HG03095 (cell line): ENCODE results near the gene TMEM53.
"Not testable (repeated sequence)": the region's sequence is repeated elsewhere in the genome, so short reads cannot be mapped to it uniquely, and the experiment has no call there.

Experiments used
- ATAC-seq: cut with Tn5 transposase; IDR thresholded peaks from one replicate; pipeline ENCODE4 v1.9.1; 2021; ENCODE audit warnings: moderate library complexity; ENCODE audit not compliant: unreplicated experiment

TMEM53 gene

GRCh38 chr1:44673675-44674112 is 587 bp downstream of the TMEM53 start:
- ATAC-seq = peak; percentile 2

GRCh38 chr1:44672961-44673674 is 1.2 kb downstream of the TMEM53 start:
- ATAC-seq = no peak

DNA sequence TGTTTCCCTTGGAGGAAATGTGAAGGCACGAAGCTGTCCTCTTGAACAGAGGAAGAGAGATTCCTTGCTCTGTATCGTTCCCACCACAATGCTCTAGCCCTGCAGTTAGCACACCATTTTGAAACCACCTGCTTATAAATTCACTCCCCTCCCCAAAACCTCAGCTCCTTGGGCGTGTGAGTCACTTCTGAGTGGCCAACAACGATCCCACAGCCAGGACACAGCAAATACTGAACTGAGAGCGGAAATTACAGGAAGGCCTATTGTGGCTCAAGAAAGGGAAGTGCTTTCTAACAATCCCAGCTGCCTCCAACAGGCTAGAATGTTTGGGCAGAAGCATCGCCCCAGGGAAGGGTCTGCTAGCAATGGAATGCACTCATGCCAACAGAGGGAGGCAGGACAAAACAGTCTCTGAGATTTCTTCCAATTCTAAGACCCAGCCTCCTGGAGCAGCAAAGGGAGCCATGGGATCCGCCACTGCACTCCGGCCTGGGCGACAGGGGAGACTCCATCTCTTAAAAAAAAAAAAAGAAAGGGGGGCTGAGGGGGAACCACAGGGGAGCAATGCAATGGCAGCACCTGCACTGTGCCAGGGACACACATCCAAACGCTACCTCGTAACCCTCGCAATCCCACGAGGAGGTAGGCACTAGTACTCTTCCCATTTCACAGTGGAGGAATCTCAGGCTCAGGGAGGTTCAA is 1.9 kb downstream of the TMEM53 start:
- ATAC-seq = no peak

- no peak for ATAC-seq
Observed at GRCh38 chr1:44670751-44671640, 3.3 kb downstream of the TMEM53 start.

DNA sequence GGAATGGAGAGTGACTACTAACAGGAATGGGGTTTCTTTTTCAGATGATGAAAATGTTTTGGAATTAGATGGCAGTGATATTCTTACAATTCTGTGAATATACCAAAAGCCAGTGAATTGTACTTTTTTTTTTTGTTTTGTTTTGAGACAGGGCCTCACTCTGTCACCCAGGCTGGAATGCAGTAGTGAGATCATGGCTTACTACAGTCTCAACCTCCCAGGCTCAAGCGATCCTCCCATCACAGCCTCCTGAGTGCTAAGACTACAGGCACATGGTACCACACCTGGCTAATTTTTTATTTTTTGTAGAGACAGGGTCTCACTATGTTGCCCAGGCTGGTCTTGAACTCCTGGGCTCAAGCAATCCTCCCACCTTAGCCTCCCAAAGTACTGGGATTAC is 7.6 kb downstream of the TMEM53 start:
- not testable (repeated sequence) for ATAC-seq

DNA sequence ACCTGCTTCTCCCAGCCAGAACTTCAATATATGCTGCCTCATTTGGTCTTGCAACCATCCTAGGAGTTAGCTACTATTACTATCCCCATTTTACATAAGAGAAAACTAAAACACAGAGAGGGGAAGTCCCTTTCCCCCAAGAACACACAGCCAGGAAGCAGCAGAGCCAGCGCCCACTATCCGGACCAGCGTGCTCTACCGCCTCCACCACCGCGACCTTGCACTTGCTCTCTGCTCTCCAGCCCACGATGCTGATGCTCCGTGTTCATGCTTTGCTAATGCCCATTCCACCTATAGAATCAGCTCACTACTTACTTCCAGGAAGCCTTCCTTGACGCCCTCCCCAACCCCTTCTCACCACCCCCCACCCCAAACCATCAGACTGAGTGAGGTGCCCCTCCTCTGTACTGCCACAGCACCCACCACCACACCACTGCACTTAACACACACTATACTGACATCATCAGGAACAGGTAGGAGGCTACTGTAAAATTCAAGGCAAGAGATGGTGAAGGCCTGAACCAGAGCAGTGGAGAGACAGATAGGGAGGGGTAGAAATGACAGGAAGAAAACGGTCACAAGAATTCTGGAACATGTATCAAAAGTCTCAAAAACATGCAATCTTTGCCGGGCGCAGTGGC is 9.4 kb downstream of the TMEM53 start:
- no peak for ATAC-seq

DNA sequence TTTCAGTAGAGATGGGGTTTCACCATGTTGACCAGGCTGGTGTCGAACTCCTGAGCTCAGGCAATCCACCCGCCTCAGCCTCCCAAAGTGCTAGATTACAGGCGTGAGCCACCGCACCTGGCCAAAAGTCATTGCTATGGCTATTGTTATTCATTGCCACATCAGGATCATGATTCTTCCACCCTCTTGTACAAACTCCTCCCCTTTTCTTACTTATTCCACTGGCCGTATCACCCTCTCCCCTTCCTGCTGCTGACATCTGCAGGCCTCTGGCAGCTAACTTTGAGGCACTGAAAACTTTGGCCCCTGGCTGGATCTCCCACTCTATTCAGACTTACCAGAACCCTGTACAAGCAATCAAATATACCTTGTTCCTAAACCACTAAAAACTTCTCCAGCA is 10.9 kb downstream of the TMEM53 start:
- no peak for ATAC-seq

GRCh38 chr1:44662683-44663030 is 11.6 kb downstream of the TMEM53 start:
- no peak for ATAC-seq

GRCh38 chr1:44661781-44662682 is 12.2 kb downstream of the TMEM53 start:
- no peak for ATAC-seq

- ATAC-seq = no peak
Observed at GRCh38 chr1:44660176-44660575, 14.1 kb downstream of the TMEM53 start.

GRCh38 chr1:44659566-44659965 is 14.7 kb downstream of the TMEM53 start:
- ATAC-seq = no peak

DNA sequence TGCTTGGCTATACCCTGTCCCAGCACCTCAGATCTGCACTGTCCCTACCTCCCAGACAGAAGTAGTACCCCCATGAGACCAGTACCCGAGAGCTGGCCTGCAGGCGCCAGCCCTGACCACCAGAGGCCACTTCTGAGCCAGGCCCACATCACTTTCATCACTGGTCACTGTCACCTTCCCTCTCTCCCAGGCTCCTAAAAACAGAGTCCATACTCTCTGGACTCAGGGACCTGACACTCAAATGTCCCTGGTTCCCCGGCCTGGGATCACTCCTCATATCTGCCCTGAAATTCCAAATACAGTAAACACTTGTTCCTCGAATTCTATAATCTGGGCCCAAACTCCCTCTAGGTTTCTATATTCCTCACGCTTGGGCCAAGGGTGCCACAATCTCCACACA is 18.7 kb downstream of the TMEM53 start:
- no peak for ATAC-seq

DNA sequence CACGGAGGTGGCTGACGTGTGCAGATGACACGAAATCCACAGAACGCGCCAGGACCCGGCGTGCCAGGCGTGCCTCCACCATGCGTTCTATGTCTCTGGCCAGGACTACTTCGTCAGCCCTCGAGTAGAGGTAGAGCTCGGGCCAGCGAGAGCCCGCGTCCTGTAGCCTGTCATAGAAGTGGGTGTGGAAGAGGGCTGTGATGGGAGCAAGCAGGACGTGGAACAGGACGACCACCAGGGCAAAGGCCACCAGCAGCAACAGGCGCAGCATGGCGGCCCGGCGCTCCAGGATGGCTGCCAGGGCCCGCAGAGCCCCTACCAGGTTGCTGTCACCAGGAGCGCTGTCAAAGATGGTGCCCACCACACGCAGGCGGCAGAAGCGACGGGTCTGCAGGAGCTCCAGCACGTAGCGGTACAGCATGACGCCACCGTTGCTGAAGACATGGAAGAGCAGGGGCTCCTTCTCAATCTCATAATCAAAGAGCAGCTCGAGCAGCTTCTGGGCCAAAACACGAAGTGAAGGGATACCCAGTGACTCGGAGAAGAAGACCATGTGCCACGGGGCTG is 19.6 kb downstream of the TMEM53 start:
- ATAC-seq = no peak

DNA sequence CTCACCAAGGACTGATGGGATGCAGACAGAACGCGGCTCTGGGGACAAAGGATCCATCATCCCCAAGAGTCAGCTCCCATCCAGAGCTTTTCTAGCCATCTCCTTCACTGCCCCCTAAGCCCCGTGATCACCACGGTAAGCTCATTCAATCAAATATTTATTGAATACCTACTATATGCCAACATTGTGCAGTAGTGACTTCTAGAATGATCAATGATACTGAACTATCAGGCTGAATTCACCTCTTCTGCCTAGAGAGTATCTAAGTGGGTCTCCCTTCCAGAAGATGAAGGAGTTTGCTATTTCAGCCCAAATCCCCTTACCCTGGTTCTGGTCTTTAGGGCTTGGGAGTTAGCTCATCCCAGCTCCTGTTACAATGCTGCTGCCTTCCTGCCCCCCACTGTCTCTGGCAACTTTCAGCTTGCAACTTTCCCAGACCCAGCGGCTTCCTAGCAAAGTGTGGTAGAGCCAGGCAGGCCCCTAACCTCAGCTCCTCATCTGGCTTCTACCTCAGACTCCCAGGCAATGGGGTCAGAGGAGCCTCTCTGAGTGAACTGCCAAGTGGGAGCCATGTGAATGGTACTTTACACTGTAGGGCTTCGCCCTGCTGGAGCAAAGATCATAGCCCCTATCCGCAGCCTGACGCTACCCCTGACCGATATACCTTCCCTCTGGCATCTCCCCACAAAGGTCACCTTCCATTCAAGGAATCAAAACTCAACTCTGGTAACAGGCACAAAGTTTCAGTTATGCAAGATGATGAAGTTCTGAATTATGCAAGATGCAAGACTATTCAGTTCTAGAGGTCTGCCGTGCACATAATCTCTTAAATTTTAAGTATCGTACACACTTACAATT is 20.9 kb downstream of the TMEM53 start:
- ATAC-seq = no peak

DNA sequence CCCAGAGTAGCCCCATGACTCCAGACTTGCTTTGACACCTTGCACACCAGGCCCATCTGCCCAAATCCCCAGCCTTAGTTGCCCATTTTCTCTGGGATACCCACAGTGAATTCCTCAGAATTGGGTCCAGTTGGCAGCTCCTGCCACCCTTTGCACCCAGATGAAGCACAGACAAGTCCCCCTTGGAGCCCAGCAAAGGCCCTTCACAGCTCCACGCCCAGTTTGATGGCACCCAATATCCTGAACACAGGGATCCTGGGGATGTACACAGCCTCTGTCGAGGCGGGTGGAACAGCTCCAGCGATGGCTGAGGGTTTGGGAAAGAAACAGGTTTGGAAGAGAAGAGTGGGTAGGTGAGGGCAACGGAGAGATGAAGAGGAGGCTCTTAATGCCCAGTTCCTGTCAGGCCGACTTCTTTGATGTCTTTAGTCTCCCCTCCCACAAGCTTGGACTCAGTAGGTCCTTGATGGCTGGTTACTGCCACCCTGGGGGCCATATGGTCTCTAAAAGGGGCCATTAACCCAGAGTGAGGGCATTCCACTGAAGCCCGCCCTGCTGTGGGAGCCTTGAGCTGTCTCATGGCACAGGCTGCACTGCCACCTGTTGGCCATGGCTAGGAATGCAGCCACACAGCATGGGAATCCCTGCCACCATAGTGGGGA is 21.7 kb downstream of the TMEM53 start:
- ATAC-seq = no peak

- no peak for ATAC-seq
Observed at GRCh38 chr1:44651069-44651468, 23.2 kb downstream of the TMEM53 start.

GRCh38 chr1:44650159-44650831 is 24.0 kb downstream of the TMEM53 start:
- ATAC-seq = no peak

DNA sequence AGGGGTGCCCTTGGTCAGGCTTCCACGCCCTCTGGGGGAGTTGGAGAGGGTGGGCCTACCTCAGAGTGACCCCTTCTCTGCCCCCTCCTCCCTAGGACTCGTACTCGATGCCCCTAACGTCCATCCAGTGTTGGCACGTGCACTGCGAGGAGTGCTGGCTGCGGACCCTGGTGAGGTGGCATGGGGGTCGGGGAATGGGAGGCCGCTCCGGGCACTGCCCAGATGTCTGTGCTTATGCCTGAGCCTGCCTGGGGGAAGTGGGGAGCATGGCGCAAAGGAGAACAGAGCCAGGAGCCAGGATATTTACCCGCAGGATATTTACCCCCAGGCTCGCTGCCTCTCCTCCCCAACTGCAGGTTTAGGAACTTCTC is 24.5 kb downstream of the TMEM53 start:
- ATAC-seq = no peak
